Hepatic stellate cell (primary cell): Measurements from ENCODE around the gene IRF4.
"Not testable (repeated sequence)": the region's sequence is repeated elsewhere in the genome, so short reads cannot be mapped to it uniquely, and the experiment has no call there.

ENCODE experiments used
- DNase-seq: peaks from one replicate; pipeline ENCODE4 v3.0.0; 2011; ENCODE audit warnings: low spot score

Gene IRF4

DNA sequence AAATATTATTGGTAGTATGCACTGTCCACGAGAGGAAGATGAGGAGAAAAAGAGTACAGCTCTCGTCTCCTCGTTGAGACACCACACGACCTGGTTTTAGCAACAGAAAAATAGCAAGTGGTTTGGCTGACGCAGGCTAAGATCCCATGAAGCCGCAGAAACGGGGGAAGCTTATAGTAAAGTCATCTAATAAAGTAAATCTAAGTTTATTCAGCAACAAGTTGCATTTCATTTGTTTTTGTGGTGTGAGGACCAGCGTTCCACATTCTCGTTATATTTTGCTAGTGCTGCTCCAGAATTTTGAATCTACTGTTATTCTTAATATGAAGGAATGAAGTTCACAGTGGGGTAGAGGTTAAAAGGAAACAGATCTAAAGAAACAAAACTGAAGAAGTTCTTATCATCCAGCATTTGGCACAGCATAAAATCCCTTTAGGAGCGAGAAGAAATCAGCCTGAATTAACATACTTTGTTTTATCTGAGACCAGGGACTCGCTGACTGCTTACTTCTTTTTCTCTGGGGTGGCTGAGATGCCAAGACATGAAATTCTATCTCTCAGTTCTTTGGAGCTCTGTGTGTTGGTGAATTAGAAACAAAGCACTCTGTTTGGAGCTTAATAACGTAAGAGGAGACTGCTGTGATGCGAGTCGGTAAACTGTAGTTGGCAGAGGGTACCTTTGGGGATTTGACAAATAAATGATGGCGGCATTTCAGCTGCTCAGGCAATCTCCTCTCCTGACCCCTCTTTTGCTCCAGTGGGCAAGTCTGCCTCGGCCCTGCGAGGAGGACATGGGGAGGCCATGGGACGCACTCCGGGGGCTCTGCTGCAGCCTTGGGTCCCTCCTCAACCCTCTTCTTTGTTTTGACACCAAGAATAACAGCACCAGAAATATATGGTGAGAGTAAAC lies 24.9 kb upstream of the IRF4 start:
- no peak for DNase-seq

DNA sequence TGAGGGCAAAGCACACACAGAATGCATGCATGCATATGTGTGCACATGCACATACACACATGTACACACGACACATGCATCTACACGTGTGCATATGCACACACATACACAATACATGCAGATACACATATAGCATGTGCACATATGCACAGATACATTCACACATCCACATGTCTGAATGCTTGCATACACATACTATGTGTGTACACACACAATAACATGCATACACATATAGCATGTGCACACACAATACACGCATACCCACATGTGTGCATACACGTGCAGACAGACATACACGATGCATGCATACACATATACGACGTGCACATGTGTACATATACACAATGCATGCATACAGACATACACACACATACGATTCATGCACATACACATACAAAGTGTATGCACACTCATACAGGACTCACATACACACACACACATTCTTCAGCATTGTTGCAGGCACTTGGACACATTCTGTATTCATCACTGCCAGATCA lies 24.2 kb upstream of the IRF4 start:
- DNase-seq, result no peak

DNA sequence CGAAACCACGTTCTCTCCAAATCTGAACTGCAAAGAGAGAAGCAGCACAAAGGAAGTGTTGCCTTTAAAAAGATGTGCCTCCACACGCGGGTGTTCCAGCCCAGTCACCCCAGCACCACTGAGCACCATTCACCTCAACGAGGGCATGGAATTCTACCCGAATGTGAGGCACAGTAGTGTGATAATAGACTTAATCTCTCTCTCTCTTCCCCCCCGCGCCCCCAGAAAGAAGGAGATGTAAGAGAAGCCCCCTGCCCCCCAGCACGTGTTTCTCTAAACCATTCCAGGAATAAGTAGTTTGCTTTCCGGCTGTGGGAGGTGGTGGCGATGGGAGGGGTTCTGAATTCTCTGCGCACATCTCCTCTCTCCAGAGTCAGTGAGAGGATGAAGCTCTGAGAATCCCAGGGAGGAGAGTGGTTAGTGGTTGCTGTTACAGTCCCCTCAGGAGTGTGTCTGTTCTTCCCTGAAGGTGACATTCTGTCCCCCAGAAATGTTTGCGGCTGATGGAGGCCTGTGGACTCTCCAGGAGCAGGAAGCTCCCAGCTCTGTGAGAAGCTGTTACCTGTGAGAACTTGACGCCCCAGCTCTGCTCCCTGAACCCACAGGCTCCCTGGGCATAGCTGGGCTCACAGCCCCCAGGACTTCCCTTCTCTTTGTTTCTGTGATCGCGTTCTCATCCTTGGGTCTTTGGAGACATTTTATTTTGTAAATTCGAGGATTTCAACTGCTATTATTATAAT lies 23.5 kb upstream of the IRF4 start:
- no peak for DNase-seq

- no peak for DNase-seq
Observed at GRCh38 chr6:369559-370431, 21.8 kb upstream of the IRF4 start.

GRCh38 chr6:370555-370954 lies 21.0 kb upstream of the IRF4 start:
- no peak for DNase-seq

DNA sequence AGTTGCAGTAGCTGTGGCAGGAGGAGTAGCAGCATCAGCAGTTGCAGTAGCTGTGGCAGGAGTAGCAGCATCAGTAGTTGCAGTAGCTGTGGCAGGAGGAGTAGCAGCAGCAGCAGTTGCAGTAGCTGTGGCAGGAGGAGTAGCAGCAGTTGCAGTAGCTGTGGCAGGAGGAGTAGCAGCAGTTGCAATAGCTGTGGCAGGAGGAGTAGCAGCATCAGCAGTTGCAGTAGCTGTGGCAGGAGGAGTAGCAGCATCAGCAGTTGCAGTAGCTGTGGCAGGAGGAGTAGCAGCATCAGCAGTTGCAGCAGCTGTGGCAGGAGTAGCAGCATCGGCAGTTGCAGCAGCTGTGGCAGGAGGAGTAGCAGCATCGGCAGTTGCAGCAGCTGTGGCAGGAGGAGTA lies 19.7 kb upstream of the IRF4 start:
- DNase-seq, result not testable (repeated sequence)

DNA sequence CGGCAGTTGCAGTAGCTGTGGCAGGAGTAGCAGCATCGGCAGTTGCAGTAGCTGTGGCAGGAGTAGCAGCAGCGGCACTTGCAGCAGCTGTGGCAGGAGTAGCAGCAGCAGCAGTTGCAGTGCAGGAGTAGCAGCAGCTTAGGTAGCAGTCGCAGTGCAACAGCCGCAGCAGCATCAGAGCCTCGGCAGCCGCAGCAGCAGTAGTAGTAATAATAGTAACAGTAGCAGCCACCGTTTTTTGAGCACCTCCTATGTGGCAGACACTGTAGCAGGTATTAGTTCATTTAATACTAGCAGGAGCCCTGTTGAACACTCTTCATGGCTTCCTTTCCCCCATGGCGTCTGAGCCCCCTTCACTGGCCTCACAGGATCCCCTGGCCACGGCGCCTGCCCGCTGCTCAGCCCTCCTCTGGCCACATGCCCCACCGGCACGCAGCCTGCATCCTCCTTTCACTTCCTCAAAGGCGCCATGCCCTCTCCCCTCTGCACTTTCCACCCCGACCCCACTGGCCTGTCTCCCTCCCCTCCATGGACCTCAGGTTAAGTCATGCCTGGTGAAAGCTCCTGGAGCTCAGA lies 19.1 kb upstream of the IRF4 start:
- DNase-seq, result no peak

GRCh38 chr6:373031-373430 lies 18.5 kb upstream of the IRF4 start:
- no peak for DNase-seq

DNA sequence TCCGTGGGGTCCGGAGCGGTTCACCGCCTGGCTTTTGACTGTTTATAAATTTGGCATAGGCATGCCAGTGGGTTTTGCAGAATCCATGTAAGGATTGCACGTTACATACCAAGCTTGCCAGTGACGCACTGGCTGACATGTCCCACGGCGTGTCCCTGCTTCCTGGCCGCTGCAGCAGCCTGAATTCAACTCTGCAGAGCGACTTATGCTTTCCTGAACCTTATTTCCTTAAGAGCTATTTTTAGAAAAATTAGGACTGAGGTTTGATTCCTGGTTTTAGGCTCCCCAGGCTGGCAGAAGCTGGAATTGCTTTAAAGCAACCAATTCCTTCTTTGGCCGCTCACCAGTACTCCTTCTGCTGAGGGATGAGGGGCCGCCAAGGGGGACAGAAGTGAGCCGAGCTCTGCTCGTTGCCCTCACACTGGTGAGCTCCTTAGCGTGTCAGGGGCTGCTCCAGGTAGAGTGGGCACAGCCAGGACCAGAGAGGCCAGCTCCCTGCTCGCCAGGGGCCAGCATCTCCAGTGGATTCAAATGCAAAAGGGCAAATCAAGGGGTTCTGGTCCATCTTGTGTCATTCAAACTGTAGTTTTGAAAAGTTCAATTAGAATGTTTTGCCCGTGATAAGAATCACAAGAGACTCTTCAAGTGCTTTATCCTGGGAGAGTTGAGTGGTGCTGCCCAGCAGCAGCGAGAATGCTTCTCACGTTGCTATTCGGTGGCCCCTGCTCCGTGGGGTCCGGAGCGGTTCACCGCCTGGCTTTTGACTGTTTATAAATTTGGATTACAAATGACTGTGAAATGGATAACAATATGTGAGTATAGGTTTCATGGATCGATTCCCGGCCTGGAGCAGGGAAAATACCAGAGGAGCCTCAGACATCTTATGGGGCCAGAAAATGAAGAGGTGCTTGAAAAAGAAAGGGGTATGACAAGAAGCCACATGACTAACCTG lies 17.5 kb upstream of the IRF4 start:
- peak; percentile 64 for DNase-seq

GRCh38 chr6:374956-375355 lies 16.6 kb upstream of the IRF4 start:
- DNase-seq, result no peak

- DNase-seq, result no peak
Observed at GRCh38 chr6:376827-377640, 14.5 kb upstream of the IRF4 start.

- not testable (repeated sequence) for DNase-seq
Observed at GRCh38 chr6:377641-378020, 13.9 kb upstream of the IRF4 start.

- no peak for DNase-seq
Observed at GRCh38 chr6:378090-378957, 13.2 kb upstream of the IRF4 start.

- no peak for DNase-seq
Observed at GRCh38 chr6:378958-379409, 12.6 kb upstream of the IRF4 start.

- no peak for DNase-seq
Observed at GRCh38 chr6:379410-380181, 12.0 kb upstream of the IRF4 start.

DNA sequence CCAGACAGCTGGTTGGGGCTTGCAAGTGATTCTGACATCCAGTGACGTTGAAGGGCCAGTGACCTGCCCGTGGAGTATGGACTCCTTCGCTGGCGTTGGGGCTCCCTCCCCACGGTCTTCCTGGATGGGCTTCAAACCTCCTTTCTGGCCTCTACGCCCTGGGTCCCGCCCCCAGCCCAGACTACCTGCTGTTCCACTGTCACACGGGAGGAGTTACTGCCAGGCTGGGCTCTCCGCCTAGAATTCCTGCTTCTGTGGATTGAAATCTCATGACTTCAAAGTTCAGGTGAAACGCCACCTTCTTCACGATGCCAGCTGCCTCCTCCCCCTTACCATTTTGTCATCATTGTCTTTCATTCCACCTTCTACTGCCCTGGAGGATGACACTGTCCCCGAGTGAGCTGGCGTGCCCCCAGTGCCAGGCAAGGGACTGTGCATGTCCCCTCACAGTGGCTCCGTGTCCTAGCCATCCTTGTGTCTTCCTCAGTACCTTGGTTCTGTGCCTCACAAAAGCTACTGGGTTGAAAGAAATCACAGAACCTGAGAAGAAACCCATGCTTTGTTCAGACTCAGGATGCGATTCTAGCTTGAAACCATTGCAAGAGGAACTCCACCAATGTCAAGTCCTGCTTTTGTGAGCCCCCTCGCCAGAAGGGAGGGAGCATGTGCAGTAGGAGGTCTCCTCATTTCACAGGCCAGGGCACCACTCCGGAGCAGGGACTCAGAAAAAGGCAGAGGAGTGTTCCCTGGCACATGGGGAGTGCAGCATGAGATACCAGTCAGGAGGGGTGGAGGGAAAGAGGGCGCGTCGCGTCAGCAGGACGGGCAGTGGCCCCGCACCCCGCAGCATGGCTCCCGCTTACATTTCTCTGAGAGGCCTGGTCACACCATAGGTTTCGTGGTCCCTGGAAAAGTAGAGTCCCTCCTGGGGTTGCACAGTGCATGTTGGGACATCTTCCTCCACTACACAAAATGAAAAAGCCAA lies 11.0 kb upstream of the IRF4 start:
- DNase-seq, result no peak
